NK-92 (cell line): Measurements from ENCODE around the gene CLDN24.
"Not testable (repeated sequence)": the region's sequence is repeated elsewhere in the genome, so short reads cannot be mapped to it uniquely, and the experiment has no call there.

ENCODE experiments used
- DNase-seq: peaks from one replicate; lab custom pipeline; 2025; ENCODE audit not compliant: unreplicated experiment; lab: John Stamatoyannopoulos, UW

The CLDN24 gene

DNA sequence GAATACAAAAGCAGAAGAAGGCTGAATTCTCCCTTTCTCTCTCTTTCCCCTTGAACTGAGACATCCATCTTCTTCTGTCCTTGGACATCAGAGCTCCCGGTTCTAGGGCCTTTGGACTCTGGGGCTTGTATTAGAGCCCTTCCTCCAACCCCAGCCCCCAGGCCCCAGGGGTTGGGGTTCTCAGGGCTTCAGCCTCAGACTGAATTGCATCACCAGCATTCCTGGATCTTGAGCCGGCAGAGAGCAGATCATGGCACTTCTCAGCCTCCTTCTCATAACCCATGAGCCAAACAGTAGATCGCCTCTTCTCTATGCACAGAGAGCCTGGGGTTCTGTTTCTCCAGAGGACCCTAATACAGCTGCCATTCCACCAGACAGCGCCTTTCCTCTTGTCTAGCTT is 25.3 kb upstream of the CLDN24 start:
- no peak for DNase-seq

DNA sequence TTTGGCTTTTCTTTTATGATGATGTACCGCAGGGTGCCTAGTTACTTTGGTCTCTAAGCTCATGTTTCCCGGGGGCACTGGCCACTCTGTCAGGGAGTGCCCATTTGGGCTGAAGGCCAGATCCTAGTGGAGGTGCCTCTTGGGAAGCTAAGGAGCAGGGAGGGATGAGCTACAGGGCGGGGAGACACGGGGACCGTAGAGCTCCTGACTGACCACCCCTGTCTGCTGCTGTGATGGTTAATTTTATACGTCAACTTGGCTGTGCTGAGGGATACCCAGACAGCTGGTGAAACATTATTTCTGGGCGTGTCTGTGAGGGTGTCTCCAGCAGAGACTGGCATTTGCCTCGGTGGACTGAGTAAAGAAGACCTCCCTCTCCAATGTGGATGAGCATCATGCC is 24.9 kb upstream of the CLDN24 start:
- DNase-seq: no peak

DNA sequence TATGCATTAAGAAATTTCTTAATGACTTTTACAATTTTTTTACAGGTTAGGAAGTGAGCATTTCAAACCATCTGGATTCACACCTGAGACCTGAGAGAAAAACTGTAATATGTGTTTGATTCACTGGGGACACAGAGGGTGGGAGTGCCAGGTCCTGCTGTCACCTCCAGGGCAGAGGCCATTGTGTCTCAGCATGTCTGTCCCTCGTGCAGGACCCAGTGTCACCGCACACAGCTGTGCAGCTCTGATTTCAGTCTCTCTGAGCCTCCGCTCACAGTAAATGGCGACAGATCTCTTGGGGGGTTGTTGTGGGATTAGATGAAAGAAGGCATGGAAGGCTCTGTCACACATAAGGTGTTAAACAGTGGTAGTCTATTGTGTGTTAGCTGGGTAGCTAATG is 23.0 kb upstream of the CLDN24 start:
- no peak for DNase-seq

DNA sequence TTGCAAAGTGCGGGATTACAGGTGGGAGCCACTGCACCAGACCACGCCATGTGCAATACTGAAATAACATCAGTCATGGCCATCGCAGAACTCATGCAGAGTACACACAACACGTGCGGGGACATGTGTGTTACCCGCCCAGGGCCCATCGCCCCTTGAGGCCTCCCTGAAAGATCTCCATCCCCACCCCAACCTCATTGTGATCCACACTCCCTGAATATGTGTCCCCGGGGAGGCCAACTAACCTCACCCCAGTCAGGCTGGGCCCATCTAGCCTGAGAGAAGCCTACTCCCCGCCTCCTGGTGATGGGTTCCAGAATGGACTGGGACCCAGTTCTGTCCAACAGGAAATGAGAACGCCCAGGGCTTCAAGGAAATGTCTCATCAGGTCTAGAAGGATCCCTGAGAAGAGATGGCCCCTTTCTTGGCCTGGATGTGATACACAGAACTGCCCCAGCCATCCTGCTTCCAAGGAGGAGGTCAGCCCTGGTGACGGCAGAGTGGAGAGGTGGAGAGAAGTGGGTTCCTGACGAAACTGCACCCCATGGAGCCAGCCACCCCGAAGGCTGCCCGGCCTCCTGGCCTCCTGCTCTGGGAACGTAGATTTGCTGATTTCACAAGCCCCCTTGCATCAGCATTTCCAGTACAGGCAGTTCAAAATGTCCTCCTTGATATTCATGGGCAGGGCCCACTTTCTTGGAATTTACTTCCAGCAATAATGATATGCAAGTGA is 22.5 kb upstream of the CLDN24 start:
- no peak for DNase-seq

DNA sequence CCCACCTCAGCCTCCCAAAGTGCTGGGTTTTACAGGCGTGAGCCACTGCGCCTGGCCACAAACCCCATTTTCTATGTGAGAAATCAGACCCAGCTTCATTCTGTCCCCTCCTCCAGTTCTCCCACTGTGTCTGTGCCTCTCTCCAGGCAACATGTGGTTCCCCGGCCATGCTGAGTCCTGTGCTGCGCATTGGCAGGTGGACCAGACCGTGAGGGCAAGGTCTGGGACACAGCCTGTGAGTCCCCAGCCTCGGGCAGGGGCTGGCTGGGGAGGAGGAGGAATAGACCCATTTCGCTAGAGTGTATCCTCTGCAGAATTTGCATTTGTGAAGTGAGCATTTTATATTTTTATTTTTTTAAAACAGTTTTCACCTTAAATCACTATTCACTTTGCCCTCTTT is 21.5 kb upstream of the CLDN24 start:
- DNase-seq: no peak

DNA sequence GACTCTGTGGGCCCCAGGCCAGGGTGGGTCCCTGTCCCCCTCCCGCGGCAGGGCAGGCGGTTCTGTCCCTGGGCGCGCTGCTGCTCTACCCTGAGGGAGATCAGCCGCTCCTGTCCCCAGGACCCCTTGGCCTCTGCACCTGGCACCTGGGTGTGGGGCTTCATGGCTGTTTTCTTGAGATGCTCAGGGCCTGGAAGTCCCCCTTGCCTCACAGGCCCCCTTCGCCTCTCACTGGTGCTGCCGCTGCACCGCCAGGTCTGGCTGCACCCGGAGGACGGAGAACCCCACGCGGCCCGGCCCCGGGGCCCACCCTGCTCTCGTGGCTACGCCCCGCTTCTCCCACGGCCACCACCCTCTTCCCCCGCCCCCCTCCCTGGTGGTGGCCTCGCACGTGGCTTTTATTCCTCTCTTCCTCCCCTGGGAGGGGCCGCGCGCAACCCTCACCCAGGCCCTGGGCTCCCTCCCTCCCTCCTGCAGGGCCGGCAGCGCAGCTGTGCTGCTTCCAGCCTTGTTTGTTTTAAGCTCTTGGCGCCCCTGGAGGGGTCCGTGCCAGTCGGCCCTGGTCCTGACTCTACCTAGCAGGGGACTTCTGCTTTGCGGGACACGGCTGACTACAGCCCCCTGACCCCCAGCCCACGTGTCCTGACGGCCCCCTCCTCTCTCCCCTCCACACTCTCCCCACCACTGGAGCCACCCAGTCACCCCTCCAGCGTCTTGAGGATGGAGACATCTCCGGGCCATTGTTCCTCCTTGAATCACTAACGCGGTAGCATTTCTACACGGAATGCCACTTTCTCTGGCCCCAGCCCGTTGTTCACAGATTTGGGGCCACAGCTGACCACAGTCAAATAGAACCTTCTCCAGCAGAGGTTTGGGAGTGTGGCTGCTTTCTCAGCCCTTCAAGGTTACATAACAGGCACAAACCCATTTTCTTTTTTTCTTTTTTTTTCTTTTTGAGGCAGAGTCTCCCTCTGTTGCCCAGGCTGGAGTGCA is 20.6 kb upstream of the CLDN24 start:
- no peak for DNase-seq

DNA sequence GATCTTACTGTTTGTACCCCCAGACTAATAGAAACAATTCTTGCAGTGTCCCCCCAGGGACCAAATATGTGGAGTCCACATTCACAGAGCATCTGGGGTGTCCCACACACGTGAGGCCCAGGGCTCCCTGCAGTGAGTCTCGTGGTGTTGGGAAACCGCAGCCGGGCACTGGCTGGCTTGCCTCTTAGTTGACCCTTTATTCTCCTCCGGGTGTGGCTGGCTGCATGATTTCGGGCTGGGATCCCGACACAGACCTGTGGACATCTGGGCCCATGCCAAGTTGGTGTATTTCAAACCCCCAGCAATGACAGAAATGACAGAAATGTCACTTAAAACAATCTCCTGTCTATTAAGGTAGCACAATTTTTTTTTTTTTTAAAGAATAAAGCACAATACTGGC is 15.6 kb upstream of the CLDN24 start:
- no peak for DNase-seq

DNA sequence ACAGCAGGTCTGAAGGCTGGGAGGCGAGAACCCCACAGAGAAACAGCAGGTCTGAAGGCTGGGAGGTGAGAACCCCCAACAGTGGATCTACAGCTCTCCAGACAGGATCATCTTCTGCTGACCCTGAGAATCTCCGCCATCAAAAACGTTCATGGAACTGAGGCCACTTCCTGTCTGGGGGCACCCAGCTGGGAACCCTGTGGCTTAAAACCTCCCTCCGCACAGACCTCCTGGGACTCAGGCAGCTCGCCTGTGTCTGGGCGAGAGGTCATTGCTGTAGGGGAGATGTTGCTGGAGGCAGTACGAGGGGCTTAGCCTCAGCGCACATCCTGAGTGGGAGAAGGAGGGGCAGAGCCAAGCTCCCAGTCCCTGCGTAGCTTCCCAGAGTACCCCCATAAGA is 15.1 kb upstream of the CLDN24 start:
- no peak for DNase-seq

DNA sequence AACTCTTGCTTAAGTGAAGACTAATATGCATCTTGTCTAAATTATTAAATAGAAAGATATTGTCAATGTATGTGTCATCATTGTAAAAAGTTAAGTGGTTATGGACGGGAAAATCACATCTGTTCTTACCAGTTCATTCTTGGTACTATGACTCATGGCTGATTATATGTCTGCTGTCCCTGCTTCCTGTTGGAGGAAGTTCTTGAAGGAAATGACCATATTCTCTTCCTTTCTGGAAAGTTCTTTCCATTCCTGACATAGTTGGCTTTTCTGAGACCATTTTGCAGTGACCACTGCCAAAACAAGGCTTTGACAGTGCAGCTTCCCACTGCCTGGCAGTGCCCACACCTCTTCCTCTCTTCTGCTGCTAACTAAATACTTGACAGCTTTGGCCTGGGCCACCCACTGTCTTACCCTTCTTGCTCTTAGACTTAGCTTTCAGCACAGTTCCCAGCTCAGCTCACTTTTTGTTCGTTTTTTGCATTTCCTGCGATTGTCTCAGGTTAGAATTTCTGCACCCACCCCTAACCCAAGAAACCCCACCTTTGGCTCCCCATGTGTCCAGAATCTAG is 13.2 kb upstream of the CLDN24 start:
- no peak for DNase-seq

DNA sequence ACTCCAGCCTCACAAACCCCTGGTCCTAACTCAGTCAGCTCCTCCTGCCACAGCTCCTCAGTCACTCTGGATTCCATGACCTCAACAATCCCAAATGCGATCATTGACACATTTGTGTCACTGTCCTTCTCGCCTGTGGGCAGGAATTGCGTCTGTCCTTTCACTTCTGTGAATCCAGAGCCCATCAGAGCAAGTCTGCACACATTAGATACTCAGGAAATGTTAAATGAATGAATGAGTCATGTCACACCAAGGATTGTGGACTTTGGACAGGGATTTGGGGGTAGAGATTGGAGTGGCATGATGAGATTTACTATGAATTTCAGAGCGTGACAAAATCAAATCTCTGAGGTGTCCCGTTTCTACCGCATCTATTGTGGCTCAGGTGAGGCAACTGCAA is 11.8 kb upstream of the CLDN24 start:
- no peak for DNase-seq

DNA sequence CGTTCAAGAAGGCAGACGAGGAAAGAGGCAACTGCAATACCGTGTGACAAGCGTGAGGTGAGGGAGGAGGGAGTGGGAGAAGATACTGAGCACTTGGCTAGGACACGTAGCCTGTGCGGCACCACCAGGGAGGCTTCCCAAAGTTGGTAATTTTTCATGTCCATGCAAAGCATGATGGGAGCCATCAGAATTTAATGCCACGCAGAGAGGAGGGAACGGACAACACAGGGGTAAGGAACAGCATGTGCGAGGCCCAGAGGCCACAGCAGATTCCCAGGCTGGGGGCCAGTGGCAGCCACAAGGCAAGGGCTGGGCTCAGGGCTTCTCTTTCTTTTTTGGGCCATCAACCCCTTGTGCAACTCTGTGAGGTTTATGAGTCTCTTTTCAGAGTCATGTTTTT is 11.0 kb upstream of the CLDN24 start:
- DNase-seq: no peak

DNA sequence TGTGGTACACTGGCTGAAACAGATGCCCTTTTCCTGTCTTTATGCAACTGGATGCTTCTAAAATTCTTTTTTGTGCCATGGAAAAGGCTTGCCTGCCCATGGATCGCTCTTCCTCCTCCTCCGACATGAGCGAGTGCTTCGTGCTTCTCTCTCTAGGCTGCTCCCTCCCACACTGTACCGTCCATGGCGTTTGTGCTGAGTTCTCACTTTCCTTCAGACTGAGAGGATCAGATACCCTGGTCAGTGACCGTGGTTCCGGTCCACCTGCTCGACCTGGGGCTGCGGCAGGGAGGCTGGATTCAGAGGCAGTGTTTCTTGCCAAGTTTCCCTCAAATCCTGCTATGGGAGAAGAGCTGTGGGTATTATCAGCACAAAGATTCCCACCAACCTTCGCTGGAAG is 10.2 kb upstream of the CLDN24 start:
- DNase-seq: no peak

DNA sequence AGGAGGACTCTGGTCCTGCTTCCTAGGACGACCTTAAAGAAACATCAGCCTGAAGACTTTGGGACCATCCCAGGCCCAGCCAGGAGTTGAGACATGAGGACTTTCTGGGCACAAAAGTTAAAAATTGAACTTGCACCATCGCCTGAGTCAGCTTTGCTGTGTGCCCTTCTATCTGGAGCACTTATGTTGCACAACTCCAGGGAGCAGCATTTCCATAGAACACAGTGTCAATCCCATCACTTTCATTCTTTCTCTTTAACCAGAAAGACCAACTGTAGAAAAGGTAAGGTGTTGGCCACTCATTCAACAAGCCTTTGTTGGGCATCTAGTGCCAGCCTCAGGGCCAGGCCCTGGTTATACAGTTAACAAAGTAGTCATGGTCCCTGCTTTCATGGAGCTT is 8.6 kb upstream of the CLDN24 start:
- DNase-seq: no peak

DNA sequence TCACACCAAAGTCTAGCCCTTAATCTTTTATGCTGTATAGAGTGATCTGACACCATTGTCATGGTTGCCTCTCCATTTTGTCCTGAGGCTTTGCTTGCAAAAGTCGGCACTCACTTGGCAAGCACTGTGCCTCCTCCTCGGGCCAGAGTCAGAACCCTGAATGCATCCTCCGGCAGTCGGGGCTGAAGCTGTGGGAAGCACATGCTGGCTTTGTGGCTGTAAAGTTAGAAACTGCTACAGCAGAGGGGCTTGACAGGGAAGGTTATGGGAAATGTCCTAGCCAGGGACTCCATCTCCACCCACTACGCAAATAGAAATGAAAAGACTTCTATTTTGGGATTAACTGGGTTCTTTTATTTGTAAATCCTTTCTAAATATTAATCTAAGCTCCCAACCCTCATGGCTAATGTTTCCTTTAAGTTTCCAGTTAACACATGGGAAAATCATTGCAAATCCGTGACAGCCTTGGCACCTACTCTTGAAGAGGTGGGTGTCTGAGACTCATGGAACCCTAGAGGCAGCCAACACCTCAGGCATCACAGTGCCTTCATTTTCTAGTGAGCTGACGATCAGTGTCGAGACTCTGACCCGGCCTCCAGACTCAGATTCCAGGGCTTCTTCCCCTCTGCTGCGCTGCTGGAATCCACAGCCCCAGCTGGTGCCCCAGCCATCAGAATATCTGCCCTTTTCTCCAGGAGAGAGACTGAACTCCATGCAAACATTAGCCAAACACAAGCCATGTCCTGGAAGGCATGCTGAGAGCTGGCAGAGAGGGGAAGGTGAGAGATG is 7.9 kb upstream of the CLDN24 start:
- no peak for DNase-seq

DNA sequence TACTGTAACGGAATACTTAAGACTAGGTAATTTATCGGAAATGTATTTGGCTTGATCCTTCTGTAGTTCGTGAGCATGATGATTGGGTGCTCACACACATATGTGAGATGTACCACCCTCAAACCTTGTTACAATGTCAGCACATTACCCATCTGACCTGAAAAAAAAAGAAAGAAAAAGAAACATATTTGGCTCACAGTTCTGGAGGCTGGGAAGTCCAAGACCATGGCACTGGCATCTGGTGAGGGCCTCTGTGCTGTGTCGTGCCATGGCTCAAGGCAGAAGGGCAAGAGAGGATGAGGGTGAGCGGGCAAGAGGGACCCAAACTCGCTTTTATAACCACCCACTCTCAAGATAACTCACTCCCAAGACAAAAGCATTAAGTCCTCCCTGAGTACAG is 7.0 kb upstream of the CLDN24 start:
- no peak for DNase-seq

DNA sequence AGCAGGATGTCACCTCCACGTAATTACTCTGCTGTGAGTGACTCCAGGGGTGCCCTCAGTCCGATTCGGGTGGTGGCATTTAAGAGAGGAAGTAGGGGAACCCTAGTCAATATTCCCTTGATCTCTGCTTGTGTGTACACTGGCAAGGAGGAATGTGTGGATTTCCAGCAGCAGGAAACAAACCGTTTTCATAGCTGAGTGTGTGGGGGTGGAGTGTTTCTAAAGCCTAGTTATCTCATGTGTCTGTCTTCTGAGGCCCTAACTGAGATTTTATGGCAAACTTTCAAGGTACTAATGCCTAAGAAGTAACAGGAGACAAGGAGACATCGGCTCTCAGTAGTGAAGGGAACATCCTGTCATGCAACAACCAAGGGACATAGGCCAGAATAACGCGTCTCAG is 6.6 kb upstream of the CLDN24 start:
- DNase-seq: no peak

DNA sequence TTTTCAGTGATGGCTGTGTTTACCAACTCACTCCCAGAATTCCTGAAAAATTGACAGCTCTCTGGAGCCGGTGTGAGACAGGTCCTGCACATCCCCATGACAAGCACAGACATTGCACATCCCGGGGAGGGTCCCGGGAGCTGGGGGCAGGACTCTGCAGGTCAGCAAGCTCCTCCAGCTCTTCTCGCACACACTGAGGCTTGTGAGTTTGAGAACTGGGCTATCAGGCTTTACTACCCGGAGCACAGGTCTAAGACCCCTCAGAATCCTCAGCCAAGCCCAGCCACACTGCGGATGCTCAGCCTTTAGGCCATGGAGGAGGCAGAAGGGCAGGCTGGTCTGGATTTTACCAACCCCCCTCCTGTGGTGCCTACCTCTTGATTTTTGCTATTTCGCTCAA is 5.6 kb upstream of the CLDN24 start:
- no peak for DNase-seq

DNA sequence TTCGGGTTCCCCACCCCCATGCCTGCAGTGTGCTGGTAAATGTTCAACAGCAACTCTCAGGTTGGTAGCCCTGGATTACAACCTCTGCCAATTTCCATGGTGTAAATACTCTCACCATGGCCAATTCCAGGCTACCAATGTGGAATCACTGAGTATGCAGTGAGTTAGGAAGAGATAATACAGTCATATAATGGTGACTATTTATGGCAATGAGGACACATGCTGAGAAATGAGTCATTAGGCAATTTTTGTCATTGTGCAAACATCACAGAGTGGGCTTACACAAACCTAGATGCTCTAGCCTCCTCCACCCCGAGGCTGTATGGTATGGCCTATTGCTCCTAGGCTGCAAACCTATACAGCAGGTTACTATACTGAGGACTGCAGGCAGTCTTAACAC is 4.6 kb upstream of the CLDN24 start:
- no peak for DNase-seq

DNA sequence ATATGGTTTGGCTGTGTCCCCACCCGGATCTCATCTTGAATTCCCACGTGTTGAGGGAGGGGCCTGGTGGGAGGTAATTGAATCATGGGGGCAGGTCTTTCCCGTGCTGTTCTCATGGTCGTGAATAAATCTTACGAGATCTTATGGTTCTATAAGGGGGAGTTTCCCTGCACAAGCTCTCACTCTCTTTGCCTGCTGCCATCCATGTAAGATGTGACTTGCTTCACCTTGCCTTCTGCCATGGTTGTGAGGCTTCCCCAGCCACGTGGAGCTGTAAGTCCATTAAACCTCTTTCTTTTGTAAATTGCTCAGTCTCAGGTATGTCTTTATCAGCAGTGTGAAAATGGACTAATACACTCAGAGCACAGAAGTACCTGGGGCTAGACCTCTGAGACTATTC is 4.2 kb upstream of the CLDN24 start:
- not testable (repeated sequence) for DNase-seq

DNA sequence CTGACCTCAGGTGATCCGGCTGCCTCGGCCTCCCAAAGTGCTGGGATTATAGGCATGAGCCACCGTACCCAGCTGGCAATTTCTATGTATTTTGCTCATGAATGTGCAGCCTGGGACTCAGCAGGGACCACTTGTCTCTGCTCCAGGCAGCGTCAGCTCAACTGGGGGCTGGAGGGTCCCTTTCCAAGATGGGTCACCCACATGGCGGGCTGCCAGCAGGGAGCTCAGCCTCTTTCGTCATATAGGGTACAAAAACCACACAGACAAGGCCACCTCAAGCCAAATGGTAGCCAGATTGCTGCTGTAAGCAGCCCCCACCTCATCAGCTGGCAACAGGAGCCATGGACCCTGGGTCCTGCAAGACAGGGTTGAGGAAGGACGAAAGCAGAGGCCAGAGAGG is 2.4 kb upstream of the CLDN24 start:
- no peak for DNase-seq

DNA sequence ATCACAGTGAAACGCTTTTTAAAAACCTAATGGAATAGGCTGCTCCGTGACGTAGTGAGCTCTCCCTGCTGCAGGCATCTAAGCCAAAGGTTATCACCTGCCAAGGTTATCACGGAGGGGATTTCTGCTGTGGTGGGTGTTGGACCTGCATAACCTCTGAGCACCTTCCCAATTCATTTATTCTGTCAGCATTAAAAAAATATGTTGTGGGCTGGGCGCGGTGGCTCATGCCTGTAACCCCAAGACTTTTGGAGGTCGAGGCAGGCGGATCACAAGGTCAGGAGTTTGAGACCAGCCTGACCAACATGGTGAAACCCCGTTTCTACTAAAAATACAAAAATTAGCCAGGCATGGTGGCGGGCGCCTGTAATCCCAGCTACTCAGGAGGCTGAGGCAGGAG is 1.8 kb upstream of the CLDN24 start:
- DNase-seq: not testable (repeated sequence)
